Fibroblast of pulmonary artery (primary cell): Measurements from ENCODE around the gene C4orf54.

Source experiments
- DNase-seq: peaks from one replicate; pipeline ENCODE4 v3.0.0-alpha.2; 2010; ENCODE audit warnings: low read depth
- H3K4me3 ChIP-seq: replicated peaks from 2 replicates; pipeline ENCODE4 v1.5.1; 2011; ENCODE audit warnings: low read depth, mild to moderate bottlenecking, control low read depth, low read length, moderate library complexity
- TF ChIP-seq, protein P1 (sequence below): IDR thresholded peaks from 2 replicates; pipeline ENCODE4 v1.5.1; 2011; ENCODE audit warnings: mild to moderate bottlenecking, control low read depth, low read length, inconsistent platforms; ENCODE audit errors: missing control alignments

C4orf54 gene

DNA sequence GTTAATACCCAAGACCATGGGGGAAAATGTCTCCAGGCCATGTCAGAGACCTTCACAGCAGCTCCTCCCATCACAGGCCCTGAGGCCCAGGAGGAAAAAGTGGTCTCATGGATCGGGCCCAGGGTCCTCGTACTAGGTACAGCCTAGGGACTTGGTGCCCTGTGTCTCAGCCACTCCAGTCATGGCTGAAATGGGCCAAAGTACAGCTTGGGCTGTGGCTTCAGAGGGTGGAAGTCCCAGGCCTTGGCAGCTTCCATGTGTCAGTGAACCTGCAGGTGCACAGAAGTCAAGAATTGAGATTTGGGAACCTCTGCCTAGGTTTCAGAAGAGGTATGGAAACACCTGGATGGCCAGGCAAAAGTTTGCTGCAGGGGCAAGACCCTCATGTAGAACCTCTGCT, 27.6 kb upstream of the C4orf54 start:
- H3K4me3 ChIP-seq = no peak overlapping the region
- no peak for DNase-seq
- TF ChIP-seq, protein P1, sequence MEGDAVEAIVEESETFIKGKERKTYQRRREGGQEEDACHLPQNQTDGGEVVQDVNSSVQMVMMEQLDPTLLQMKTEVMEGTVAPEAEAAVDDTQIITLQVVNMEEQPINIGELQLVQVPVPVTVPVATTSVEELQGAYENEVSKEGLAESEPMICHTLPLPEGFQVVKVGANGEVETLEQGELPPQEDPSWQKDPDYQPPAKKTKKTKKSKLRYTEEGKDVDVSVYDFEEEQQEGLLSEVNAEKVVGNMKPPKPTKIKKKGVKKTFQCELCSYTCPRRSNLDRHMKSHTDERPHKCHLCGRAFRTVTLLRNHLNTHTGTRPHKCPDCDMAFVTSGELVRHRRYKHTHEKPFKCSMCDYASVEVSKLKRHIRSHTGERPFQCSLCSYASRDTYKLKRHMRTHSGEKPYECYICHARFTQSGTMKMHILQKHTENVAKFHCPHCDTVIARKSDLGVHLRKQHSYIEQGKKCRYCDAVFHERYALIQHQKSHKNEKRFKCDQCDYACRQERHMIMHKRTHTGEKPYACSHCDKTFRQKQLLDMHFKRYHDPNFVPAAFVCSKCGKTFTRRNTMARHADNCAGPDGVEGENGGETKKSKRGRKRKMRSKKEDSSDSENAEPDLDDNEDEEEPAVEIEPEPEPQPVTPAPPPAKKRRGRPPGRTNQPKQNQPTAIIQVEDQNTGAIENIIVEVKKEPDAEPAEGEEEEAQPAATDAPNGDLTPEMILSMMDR = no peak

DNA sequence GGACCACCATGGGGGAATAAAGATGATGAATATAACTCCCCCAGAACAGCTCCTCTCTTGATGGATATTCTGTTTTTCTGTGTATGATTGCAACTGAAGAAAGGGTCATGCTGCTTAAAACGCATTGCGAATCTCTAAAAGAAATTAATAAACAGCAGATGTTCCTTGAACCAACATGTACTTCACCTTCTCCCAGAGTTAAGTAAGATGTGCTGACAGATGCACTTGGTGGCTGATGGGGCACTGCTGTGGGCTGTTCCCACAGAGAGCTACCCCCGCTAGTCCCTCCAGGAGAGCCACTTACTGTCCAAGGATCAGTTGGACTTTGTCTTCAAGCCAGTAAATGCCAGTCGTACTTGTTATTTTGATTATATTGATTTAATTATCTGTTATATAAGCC, 26.3 kb upstream of the C4orf54 start:
- H3K4me3 ChIP-seq = no peak overlapping the region
- TF ChIP-seq, protein P1 = no peak
- DNase-seq = no peak

DNA sequence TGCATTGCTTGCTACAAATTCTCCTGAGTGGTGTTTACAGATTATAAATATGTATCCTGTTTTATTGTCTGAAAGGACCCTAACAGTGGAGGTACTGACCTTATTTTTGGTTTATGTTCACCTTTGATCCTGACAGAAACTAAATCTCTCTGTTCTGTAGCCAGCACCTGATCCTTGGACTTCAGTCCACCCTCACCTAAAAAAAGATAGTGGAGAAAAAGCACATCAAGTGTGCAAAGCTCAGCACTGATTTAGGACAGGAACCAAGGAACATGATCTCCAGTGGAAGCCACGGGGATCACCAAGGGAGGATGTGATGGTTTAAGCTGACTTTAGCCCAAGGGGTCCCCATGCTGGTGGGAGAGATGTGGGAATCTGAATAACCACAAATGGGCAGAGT, 22.3 kb upstream of the C4orf54 start:
- TF ChIP-seq, protein P1 = no peak
- no peak overlapping the region for H3K4me3 ChIP-seq
- no peak for DNase-seq

DNA sequence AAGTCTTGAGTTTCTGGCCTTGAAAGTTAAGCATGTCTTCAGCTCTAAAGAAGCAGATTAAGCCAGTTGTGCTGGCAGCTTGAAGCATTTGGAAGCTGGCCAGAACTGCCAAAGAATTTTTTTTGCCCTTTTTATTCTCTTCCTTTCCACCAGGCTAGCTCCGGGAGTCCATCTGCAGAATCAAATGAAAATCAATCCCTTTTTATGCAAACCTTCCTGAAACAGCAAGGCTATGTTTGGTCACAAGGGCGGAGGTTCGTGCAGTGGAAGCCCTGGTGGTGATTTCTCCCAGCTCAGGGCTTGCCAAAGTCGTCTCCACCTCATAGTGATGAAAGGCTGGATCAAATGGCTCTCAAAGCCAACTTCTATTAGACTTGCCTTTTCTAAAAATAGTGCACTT, 21.6 kb upstream of the C4orf54 start:
- H3K4me3 ChIP-seq = no peak overlapping the region
- TF ChIP-seq, protein P1 = no peak
- peak; percentile 8 for DNase-seq

DNA sequence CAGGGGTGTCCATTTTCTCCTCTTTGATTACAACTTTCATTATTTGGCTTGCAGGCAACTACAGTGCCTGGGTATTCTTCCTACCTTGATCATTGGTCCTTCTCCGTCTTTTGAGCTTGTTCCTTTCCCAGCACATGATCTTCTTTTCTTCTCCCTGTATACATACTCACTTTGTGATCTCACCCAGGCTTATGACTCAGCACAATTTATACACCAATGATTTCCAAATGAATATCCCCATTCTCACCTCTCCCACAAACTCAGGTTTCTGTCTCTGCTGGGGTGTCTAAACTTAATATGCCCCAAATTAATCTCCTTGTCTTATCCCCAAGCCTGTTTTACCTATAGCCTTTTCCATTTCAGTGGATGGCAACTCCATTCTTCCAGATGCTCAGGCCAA, 19.5 kb upstream of the C4orf54 start:
- H3K4me3 ChIP-seq = no peak overlapping the region
- TF ChIP-seq, protein P1 = no peak
- no peak for DNase-seq

DNA sequence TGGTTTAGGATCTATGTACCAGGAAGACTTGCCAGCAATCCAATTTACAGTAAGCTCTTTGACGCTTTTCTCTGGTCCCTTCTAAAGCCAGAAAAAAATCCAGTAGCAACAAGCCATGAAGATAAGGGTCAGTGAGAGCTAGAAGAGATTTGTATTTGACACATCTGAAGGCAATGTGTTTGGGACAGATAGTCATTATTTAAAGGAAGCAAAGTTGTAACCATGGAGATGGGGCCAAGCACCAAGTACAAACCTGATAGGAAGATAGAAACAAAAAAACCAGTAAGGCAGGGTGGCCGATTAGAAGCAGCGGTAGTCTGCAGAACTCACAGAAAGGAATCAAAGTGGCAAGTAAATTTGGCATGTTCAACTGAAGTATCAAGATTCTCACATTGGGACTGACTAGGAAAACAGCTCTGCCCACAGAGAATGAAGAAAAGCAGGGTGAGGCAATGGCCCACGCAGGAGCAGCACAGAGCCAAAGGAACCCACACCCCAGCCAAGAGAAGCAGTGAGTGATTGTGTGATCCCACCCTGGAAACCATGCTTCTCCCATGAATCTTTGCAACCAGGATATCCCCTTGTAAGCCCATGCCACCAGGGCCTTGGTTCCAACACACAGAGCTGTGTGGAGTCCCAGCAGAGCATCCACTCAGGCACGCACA, 12.9 kb upstream of the C4orf54 start:
- TF ChIP-seq, protein P1 = no peak
- no peak for DNase-seq
- H3K4me3 ChIP-seq = no peak overlapping the region

DNA sequence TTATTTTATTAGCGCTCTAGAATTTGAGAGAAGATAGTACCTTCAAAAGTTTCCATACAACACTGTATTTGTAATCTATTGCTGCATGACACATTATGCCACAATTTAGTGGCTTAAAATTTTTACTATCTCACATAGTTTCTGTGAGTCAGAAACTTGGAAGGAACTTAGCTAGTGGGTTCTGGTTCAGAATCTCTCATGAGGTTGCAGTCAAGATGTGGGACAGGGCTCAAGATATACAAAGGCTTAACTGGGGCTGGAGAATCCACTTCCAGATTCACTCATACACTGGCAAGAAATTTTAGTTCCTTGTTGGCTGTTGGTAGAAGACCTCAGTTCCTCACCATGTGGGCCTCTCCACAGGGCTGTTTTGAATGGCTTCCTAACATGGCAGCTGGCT, 11.5 kb upstream of the C4orf54 start:
- H3K4me3 ChIP-seq = no peak overlapping the region
- TF ChIP-seq, protein P1 = no peak
- no peak for DNase-seq
